GM21737 (cell line): ENCODE results near the gene VEZT.

Experiments
- ATAC-seq: cut with Tn5 transposase; IDR thresholded peaks from one replicate; pipeline ENCODE4 v1.9.1; 2021; ENCODE audit warnings: mild to moderate bottlenecking, moderate library complexity; ENCODE audit not compliant: unreplicated experiment

The VEZT gene

DNA sequence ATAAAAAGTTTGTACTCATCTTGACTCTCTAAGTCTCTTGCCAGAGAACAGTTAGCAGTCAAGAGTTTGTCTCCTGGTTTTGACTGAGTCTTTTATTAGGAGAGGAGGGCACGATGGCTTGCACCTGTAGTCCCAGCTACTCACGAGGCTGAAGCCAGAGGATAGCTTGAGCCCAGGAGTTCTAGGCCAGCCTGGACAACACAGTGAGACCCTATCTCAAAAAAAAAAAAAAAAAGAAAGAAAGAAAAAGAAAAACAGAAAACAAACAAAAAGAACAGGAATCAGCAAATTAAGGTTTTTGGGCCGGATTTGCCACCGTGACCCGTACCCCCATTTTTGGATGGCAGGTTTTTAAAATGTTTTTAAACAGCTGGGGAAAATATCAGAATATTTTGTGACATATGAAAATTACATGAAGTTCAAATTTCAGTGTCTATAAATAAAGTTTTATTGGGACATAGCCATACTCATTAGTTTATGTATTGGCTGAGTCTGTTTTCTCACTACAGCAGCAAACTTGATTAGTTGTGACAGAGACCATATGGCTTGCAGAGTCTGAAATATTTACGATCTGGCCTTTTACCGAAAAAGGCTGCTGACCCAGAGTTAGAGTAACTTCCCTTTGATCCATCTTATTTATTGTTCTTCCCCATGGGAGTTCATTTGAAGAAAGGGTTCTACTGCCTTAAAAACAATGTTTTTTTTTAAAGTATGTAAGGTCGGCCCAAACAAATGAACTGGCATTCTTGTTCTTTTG lies 31.2 kb downstream of the VEZT start:
- no peak for ATAC-seq

DNA sequence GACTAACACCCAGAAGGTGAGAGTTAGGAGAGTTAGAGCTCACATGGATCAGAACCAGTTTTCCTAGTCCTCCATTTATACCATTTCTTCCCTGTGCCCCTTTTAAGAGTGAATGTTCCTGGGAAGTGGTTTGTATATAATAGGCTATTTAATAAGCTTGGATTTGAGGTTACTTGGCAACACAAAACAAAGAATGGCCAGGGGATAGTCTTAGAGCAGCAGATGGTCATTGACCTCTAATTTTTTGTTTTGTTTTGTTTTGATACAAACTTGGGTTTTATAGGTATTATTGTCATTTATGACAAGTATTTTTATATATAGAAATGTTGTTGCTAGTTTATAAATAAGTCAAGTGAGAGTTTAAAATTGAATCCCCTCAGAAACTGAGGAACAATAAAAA lies 35.8 kb downstream of the VEZT start:
- no peak for ATAC-seq

DNA sequence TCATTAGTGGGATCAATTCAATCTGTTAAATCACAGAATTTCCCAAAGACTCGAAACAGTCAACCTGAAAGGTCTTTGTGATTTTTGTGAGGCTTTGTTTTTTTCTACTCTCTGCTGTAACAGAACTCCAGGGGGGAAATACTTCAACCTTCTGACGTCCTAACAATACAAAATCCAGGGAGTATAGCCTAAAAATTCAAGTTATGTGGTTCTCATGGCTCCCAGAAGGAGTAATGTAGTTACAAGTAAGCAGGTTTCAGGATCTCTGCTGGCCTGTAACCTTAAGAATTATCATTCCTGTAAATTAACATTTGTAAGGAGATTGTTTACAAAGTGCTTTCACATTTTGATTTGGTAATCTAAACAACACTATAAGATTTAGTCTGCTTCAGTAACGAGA lies 39.9 kb downstream of the VEZT start:
- ATAC-seq, result no peak

DNA sequence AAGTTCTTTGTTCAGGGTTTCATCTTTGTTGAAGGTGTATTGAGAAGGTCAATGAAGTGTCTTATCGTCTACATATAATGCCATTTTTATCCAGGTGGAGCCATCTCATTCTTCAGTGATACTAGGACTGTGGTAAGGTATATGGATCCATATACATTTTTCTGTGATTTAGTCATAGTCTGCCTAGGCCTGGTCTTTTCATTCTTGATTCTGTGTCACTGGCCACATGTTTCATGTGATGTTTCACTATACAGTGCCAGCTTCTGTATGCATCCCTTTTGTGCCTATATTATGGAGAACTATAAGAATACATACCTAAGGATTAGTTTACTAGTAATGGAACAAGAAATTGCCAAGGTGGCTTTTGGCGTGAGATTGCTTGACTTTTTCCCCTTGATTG lies 40.5 kb downstream of the VEZT start:
- no peak for ATAC-seq

DNA sequence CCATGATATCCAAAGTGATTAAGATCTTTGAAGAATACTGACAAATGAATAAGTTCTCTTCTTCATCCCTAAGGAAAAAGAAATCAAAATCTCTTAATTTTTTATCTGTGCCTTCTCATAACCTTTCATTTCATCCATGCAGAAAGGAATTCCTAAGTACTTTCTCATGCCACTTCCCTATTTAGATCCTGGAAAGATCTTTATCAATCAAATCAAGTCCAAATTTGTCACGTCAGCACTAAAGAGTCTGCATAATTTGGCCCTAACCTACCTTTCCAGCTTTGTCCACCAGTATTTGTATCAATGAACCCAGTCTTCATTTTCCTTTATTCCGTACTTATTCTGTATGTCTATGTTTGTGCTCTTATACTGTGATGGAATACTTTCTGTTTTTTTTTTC lies 41.2 kb downstream of the VEZT start:
- no peak for ATAC-seq

DNA sequence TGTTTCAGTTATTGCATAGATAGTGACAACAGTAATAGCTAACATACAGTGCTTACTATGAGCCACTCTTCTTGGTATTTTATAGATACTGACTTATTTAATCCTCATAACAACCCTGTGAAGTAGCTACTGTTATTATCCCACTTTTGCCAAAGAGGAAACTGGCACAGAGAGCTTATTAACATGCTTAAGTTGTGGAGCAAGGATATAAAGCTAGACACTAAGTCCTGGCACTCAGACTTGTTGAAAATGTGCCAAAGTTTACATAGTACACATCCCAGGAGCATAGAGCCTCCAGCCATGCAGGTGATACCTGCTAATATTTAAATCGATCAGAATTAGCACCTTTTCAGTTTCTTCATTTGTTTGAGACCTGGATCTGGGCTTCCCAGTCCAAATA lies 41.8 kb downstream of the VEZT start:
- ATAC-seq, result no peak

DNA sequence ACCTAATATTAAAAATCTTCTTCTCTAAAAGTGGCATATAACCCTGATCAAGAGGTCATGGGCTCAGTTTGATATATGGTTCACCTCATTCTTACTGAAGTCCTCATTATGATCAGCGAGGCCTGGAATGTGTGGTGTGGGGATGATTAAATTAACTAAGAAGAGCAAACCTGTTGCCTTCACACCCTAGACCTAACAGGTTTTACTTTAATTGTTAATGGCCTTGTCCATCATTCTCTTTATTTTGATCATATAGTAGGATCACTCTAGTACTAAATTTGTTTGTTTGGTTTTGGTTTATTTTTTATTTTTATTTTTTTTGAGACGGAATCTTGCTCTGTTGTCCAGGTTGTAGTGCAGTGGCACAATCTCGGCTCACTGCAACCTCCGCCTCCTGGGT lies 43.5 kb downstream of the VEZT start:
- ATAC-seq, result no peak

DNA sequence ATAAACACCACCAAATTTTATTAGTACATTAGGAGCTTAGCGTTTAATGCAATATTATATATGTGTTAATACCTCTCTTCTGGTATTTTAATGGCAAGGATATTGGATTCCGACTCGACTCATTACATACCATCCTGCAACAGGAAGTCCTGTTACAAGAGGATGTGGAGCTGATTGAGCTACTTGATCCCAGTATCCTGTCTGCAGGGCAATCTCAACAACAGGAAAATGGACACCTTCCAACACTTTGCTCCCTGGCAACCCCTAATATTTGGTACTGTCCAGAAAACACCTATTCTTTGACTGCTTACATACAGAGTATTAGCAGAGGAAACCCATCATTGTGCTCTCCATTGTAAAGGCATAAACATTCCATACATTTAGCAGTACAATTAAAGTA lies 45.2 kb downstream of the VEZT start:
- no peak for ATAC-seq

DNA sequence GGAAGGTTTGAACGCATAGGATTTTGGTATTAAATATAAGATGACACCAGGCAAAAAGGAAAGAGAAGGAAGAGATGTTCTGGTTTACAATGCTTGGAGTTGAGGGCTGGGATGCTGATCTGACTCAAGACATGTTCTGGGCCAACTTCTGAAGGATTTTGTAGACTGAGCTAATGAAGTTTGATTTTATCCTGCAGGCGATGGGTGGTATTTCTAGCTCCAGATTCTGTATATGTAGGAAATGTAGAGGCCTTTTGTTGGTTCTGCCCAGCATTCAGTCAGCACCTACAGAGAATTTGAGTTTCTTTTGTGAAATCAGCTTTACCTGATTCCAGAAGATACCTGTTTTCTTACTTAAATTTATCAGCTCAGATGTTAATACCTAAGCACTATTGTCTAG lies 48.2 kb downstream of the VEZT start:
- ATAC-seq, result no peak

DNA sequence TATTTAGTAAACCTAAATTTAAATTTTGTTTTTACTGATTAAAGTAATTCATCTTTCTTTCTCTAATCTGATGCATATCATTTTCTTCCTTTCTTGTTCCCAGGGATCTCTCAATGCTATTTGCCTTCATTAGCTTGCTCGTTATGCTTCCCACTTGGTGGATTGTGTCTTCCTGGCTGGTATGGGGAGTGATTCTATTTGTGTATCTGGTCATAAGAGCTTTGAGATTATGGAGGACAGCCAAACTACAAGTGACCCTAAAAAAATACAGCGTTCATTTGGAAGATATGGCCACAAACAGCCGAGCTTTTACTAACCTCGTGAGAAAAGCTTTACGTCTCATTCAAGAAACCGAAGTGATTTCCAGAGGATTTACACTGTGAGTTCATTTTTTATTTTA lies 48.6 kb downstream of the VEZT start:
- no peak for ATAC-seq

DNA sequence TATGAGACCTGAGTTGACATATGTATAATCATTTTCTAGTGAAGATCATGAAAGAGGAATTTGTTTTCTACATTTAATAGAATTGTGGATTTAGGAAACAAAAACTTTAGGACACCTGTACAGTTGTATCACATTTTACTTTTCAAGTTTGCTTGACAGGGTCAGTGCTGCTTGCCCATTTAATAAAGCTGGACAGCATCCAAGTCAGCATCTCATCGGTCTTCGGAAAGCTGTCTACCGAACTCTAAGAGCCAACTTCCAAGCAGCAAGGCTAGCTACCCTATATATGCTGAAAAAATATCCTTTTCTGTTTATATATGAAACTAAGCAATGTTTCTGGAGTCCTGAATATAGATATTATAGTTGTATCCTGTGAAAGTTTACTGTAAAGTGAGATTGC lies 52.3 kb downstream of the VEZT start:
- ATAC-seq, result no peak

DNA sequence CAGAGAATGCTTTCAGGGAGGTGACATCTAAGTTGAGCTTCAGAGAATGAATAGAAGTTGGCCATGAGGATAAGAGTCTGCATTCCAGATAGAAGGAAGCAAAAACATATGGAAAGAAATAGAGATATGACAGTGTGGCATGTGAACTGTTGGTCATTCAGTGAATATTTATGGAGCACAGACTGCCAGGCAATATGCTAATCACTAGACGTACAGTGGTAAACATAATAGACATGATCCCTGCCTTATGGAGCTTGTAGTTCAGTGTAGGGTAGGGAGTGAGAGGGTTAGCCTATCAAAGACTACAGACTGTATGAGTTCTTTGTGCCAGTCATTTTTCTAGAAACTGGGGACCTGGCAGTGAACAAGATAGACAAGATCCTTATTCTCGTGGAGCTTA lies 53.9 kb downstream of the VEZT start:
- no peak for ATAC-seq

DNA sequence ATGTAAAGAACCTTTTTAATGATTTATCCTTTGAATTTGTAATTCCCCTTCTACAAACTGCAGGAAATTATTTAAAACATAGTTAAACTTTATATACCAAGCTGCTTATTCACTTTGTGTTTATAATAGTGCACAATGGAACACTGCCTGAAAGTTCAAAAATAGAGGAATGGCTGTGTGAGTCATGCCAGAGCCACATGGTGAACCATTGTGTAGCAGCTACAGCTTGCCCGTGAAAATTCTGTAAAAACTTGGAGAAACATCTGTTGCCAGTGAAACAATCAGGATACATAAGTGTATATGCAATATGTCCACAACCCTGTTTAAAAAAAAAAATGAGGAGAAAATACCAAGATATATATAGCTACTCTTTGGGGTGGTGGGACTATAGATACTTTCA lies 59.5 kb downstream of the VEZT start:
- no peak for ATAC-seq

DNA sequence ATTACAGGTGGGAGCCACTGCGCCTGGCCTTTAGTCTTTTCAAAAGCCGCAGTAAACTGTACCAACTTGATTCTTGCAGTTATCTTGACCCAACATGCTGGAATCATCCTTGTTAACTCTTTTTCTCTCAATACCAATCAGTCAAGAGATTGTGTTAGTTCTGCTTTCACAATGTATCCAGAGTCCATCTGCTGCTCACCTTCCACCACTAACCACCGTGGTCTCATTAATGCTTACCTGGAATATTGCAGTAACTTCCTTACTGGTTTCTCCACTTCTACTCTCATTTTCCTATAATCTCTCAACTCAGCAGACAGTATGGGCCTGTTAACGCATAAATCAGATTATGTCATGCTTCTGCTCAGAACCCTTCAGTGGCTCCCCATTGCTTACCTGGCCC lies 62.2 kb downstream of the VEZT start:
- ATAC-seq, result no peak

DNA sequence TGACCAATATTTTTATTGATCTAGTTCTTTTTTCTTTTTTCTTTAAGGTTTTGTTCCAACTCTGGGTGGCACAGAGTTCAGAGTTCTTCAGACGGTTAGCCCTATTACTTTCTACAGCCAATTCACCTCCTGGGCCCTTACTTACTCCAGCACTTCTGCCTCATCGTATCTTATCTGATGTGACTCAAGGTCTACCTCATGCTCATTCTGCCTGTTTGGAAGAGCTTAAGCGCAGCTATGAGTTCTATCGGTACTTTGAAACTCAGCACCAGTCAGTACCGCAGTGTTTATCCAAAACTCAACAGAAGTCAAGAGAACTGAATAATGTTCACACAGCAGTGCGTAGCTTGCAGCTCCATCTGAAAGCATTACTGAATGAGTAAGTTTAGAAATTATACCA lies 64.7 kb downstream of the VEZT start:
- no peak for ATAC-seq

DNA sequence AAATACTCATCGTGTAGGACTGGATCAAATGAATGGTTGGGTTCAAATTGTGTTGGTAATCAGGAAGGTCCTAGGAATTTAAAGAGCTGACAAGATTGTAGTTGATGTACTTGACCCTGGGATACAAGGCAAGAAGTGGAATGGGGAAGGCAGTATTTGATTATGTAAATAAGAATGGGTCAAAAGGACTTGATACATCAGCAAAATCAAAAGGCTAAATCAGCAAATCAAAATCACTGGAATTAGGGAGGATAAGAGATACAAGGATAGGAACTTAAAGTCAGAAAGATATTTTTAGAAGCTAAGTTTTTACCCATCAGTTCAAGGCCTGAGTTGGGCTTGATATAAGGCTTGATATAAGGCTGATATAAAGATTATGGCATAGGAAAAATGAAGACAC lies 65.8 kb downstream of the VEZT start:
- no peak for ATAC-seq

DNA sequence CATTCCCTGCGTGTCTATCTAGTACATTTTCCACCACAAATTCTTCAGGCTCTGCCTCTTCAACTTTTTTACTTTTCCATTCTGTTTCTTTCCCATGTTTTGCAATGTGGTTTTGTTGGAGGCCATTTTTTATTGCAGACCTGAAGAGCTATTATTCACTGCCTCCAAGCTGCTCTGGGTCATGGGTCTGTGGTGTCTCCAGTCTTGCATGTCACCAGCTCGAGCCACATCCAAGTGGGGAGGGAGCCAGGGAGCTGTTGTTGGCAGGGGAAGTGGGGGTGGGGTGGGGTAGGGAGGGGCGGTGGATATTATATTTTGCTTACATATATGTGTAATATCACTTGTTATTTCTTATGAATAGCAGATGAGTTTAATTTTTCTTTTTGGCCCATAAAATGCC lies 69.1 kb downstream of the VEZT start:
- ATAC-seq, result no peak

DNA sequence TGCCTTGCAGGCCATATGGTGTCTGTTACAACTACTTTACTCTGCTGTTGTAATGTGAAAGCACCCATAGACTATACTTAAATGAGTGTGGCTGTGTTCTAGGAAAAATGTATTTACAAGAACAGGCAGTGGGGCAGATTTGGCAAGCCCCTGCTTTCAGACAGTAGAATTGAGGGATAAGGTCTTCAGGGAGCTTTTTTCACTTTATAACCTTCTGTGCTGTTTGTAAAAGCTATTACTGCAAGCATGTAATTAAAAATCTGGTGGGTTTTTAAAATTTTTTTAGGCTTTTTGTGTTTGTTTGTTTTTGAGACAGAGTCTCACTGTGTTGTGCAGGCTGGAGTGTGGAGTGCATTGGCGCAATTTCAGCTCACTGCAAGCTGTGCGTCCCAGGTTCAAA lies 73.9 kb downstream of the VEZT start:
- ATAC-seq, result no peak

DNA sequence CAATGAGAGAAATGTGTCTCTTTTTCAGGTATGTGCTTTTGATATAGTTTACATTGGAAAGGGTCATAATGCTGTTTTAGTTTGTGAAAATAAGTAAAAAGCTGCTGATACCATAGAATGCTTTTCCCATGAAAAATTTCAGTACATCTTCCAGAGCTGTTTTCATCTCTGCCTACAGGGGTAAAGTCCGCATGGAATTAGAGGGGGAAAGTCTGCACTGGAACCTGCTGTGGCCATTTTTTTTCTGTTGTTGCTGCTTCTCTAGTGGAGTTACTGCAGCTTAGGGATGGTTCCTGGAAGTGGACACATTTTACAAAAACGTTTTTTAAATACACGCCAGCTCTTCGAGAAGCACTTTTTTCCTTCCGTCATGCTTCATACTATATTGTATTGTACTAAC lies 81.3 kb downstream of the VEZT start:
- ATAC-seq, result no peak

DNA sequence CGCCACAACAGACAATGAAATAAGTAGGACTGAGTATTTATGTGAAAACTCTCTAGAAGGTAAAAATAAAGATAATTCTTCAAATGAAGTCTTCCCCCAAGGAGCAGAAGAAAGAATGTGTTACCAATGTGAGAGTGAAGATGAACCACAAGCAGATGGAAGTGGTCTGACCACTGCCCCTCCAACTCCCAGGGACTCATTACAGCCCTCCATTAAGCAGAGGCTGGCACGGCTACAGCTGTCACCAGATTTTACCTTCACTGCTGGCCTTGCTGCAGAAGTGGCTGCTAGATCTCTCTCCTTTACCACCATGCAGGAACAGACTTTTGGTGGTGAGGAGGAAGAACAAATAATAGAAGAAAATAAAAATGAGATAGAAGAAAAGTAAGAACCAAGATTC lies 82.7 kb downstream of the VEZT start:
- no peak for ATAC-seq

DNA sequence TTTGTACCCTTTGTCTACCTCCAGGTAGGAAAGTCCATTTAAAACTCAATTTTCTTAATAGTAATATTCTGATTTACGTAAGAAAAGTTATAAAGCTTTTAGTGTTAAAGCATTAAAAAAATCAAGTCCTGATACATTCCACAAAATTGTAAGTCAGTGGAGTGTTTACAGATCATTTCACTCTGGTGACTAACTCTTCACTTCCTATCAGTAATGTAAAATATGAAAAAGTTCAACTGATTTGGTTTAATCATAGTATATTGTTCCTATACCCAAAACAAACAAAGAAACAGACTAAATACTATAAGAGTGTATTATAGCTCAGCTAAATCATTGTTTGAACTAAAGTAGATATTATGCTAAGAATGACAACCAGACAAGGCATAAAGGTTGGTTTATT lies 85.9 kb downstream of the VEZT start:
- no peak for ATAC-seq

DNA sequence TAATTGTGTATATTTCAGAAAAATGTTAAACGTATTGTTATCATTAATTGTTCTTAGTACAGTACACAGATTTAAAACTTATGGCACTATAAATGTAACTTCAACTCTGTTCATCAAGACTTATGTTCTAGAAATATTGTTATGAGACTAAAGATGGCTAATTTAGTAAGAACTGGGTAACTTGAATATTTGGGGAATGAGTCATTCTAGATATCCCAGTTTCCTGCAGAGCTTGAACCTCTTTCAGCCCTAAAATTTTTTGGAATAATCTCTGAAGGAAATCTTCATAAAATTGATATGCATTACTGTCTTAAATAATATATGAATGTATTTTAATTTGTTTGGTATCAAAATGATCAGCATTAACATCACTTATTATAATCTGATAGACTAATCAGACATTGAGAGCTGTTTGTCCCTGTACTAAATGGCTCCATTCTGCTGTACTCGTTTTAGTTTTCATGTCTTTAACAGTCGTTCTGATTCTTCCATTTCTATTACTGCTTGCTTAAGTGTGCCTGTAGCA lies 87.1 kb downstream of the VEZT start:
- ATAC-seq, result no peak

DNA sequence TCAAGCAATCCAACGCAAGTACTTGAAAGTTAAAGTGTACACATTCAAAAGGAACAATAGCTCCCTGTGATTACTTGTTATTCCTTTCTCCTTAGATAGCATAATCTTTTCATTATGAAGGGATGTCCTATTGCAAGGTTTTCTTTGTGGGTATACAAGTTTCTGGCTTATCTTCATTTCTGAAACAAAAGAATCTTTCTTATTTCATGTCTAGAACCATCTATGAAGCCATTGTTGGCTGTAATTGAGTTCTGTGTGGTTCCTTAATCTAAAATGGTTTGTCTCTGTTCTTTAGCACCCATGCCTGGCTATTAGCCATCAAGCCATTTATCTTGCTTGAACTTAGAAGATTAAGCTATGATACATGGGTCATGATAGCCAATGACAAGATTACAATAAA lies 95.0 kb downstream of the VEZT start:
- ATAC-seq, result no peak
